HCT116 (cell line): Measurements from ENCODE around the gene HAT1. TPM values are rescaled to one million over a fixed set of nuclear protein-coding genes. Genes with fewer than 3 reads are reported as not detected.

ENCODE experiments used
- ATAC-seq: fragments of 200-7000 bp; cut with Tn5 transposase; 2 replicates; pipeline ENCODE4 v1.9.1; 2020; ENCODE audit warnings: mild to moderate bottlenecking, moderate library complexity
- BruUV-seq: library from RNA; stranded (reverse); fragments of 400-500 nt; replicated peaks from 2 replicates; lab custom pipeline; 2021; lab: Mats Ljungman, UMichigan
- CTCF ChIA-PET: fragments of 300-600 bp; sonication (Branson Sonifier 250); formaldehyde crosslinking; loops from one replicate; lab custom pipeline; 2021; ENCODE audit warnings: antibody characterized with exemption; lab: Charles Lee
- POLR2A ChIA-PET: fragments of 300-600, 350-600 bp; sonication (Branson Sonifier 250); formaldehyde crosslinking; loops from one replicate; lab custom pipeline; 2021; ENCODE audit warnings: antibody characterized with exemption; lab: Charles Lee
- RAD21 ChIA-PET, 2 experiments: fragments of 300-600 bp; sonication (Branson Sonifier 250); formaldehyde crosslinking; loops; one replicate each; lab custom pipeline; 2023; ENCODE audit warnings: low total read pairs in 2 of 2; ENCODE audit not compliant: uncharacterized antibody in 2 of 2, unreplicated experiment in 2 of 2, low non-redundant PET in 1 of 2; lab: Charles Lee
- DNase-seq: peaks from one replicate; pipeline ENCODE4 v3.0.0-alpha.2; 2010; ENCODE audit warnings: low read depth, low spot score
- H2AFZ ChIP-seq: fragments of 200-600 bp; shearing (Covaris generic), sonication (generic); 2 replicates; pipeline ENCODE4 v1.6.1; 2017; ENCODE audit warnings: low read depth, mixed run types, mixed read lengths, antibody characterized with exemption, low read length; ENCODE audit not compliant: poor library complexity, severe bottlenecking
- H3K27ac ChIP-seq: 2 replicates; pipeline ENCODE4 v1.5.1; 2012; ENCODE audit warnings: low read depth, low read length
- H3K27me3 ChIP-seq: fragments of 200-600 bp; sonication (generic); 2 replicates; pipeline ENCODE4 v1.6.1; 2016; ENCODE audit warnings: mixed run types, low read length, mixed read lengths; ENCODE audit not compliant: insufficient read depth
- H3K36me3 ChIP-seq, 2 experiments: fragments of 200-500 bp in 1 of 2; fragments of 200-600 bp in 1 of 2; sonication (Bioruptor generic) in 1 of 2; sonication (generic) in 1 of 2; 2 replicates each; pipeline versions ENCODE4 v1.5.1 to v1.6.1; 2014 to 2016; ENCODE audit warnings: low read length in 2 of 2, inconsistent platforms in 1 of 2, mixed read lengths in 1 of 2, mixed run types in 1 of 2; ENCODE audit not compliant: insufficient read depth in 2 of 2, control insufficient read depth in 1 of 2
- H3K4me1 ChIP-seq, 2 experiments: fragments of 200-600 bp in 1 of 2; sonication (generic) in 1 of 2; 2 replicates each; pipeline versions ENCODE4 v1.5.1 to v1.6.1; 2012 to 2017; ENCODE audit warnings: low read length in 2 of 2, inconsistent platforms in 1 of 2, mild to moderate bottlenecking in 1 of 2, mixed read lengths in 1 of 2, mixed run types in 1 of 2, moderate library complexity in 1 of 2; ENCODE audit not compliant: insufficient read depth in 2 of 2, control insufficient read depth in 1 of 2
- H3K4me2 ChIP-seq: fragments of 200-600 bp; sonication (generic); 2 replicates; pipeline ENCODE4 v1.6.1; 2017; ENCODE audit warnings: mixed run types, low read length, mixed read lengths
- H3K4me3 ChIP-seq, 2 experiments: fragments of 200-600 bp in 1 of 2; sonication (generic) in 1 of 2; replicated peaks in 1 of 2; 2 replicates each; pipeline ENCODE4 v1.5.1; 2011 to 2016; ENCODE audit warnings: low read length in 2 of 2, control low read depth in 1 of 2, low read depth in 1 of 2, mild to moderate bottlenecking in 1 of 2, mixed read lengths in 1 of 2, mixed run types in 1 of 2
- H3K79me2 ChIP-seq: fragments of 200-600 bp; sonication (generic); 2 replicates; pipeline ENCODE4 v1.6.1; 2017; ENCODE audit warnings: mild to moderate bottlenecking, mixed run types, low read length, moderate library complexity, mixed read lengths; ENCODE audit not compliant: insufficient read depth
- H3K9ac ChIP-seq: fragments of 200-600 bp; sonication (generic); 2 replicates; pipeline ENCODE4 v1.6.1; 2016; ENCODE audit warnings: low read length, mixed read lengths
- H3K9me2 ChIP-seq: fragments of 200-600 bp; sonication (generic), shearing (Covaris generic); 2 replicates; pipeline ENCODE4 v1.6.1; 2017; ENCODE audit warnings: mixed run types, mild to moderate bottlenecking, moderate library complexity; ENCODE audit not compliant: insufficient read depth
- H3K9me3 ChIP-seq, 2 experiments: fragments of 200-500 bp in 1 of 2; fragments of 200-600 bp in 1 of 2; sonication (Bioruptor generic) in 1 of 2; sonication (generic) in 1 of 2; 2 replicates each; pipeline ENCODE4 v1.6.1; 2014 to 2017; ENCODE audit warnings: low read length in 2 of 2, mixed read lengths in 2 of 2, inconsistent platforms in 1 of 2, low read depth in 1 of 2, mild to moderate bottlenecking in 1 of 2, mixed run types in 1 of 2, moderate library complexity in 1 of 2; ENCODE audit not compliant: control insufficient read depth in 1 of 2, insufficient read depth in 1 of 2
- H4K20me1 ChIP-seq: fragments of 200-600 bp; sonication (generic), shearing (Covaris generic); 2 replicates; pipeline ENCODE4 v1.6.1; 2017; ENCODE audit warnings: mixed run types, mild to moderate bottlenecking, moderate library complexity; ENCODE audit not compliant: insufficient read depth
- EGR1 ChIP-seq: IDR thresholded peaks from 2 replicates; pipeline ENCODE4 v1.6.1; 2012; ENCODE audit warnings: low read depth
- POLR2A ChIP-seq: IDR thresholded peaks from 2 replicates; pipeline ENCODE4 v1.7.0; 2011; ENCODE audit warnings: borderline replicate concordance; ENCODE audit not compliant: insufficient read depth, insufficient read length; ENCODE audit errors: extremely low read depth
- TCF7L2 ChIP-seq: IDR thresholded peaks from 2 replicates; pipeline ENCODE4 v1.7.0; 2011; ENCODE audit warnings: borderline replicate concordance, inconsistent platforms; ENCODE audit not compliant: insufficient read depth, insufficient read length; ENCODE audit errors: extremely low read depth
- YY1 ChIP-seq: IDR thresholded peaks from 2 replicates; pipeline ENCODE4 v1.6.1; 2011; ENCODE audit warnings: low read length, low read depth, moderate library complexity, mild to moderate bottlenecking; ENCODE audit not compliant: insufficient replicate concordance; ENCODE audit errors: extremely low read depth
- ZFX ChIP-seq: fragments of 450-650 bp; IDR thresholded peaks from 2 replicates; pipeline ENCODE4 v1.6.1; 2017
- ZNF274 ChIP-seq: fragments of 200-500 bp; sonication (Bioruptor generic); IDR thresholded peaks from 2 replicates; pipeline ENCODE4 v1.6.1; 2014; ENCODE audit warnings: mild to moderate bottlenecking, low read depth, low read length, inconsistent platforms
- intact Hi-C: fragments of 100-400 bp; cut with micrococcal nuclease; formaldehyde crosslinking; loops from 2 replicates; pipeline ENCODE4 v1.10.0; 2022
- total RNA-seq: library from RNA; stranded (reverse); gene quantifications from one replicate; pipeline ENCODE4 v1.2.1, GENCODE V29; 2021; ENCODE audit not compliant: unreplicated experiment
- TF ChIP-seq, protein P1 (sequence below): IDR thresholded peaks from 2 replicates; pipeline ENCODE4 v1.6.1; 2012
- TF ChIP-seq, protein P2 (sequence below): IDR thresholded peaks from 2 replicates; pipeline ENCODE4 v1.6.1; 2012
- TF ChIP-seq, protein P3 (sequence below): IDR thresholded peaks from 2 replicates; pipeline ENCODE4 v1.6.1; 2012; ENCODE audit warnings: low read depth

Gene HAT1
- total RNA-seq, 1 experiment from 2014 or later, result 72.6 TPM

DNA sequence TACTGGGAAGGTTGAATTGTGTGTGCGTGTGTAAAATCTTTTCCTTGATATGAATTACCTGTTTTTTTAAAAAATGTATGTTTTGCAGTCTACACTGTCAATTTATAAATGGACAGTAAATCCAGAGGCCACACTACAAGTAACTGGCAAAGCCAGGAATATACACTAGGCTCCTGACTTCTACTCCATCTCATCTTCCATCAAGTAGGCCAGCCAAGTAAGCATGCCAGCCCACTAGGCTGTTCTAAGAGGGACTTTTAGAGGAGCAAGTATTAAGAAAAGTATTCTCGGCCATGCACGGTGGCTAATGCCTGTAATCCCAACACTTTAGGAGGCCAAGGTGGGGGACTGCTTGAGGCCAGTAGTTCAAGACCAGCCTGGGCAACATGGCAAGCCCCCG lies 64.5 kb downstream of the HAT1 start:
- TF ChIP-seq, protein P1, sequence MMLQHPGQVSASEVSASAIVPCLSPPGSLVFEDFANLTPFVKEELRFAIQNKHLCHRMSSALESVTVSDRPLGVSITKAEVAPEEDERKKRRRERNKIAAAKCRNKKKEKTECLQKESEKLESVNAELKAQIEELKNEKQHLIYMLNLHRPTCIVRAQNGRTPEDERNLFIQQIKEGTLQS, result no peak
- TF ChIP-seq YY1 (no peak), ZFX (no peak)
- TF ChIP-seq, protein P2, sequence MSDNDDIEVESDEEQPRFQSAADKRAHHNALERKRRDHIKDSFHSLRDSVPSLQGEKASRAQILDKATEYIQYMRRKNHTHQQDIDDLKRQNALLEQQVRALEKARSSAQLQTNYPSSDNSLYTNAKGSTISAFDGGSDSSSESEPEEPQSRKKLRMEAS, result no peak
- H4K20me1 ChIP-seq, result no peaks in the 10 kb centered on the region
- ChIA-PET CTCF (no interaction called here), POLR2A (no interaction called here), RAD21 (no interaction called here)
- H3K4me3 ChIP-seq, result no peak overlapping the region
- no peak overlapping the region for H3K27ac ChIP-seq
- H3K4me1 ChIP-seq, result no peaks in the 10 kb centered on the region
- intact Hi-C loops, result no loop called here
- no peak overlapping the region for H3K9ac ChIP-seq
- no peak overlapping the region for H2AFZ ChIP-seq
- ATAC-seq (no peak), DNase-seq (no peak)
- no peaks in the 10 kb centered on the region for H3K79me2 ChIP-seq
- H3K9me2 ChIP-seq, result no peaks in the 10 kb centered on the region
- no peaks in the 10 kb centered on the region for H3K27me3 ChIP-seq
- H3K9me3 ChIP-seq, result no peaks in the 10 kb centered on the region
- H3K4me2 ChIP-seq, result no peak overlapping the region
- H3K36me3 ChIP-seq, result peaks cover 0 to 4% of the 10 kb centered on the region in 2 experiments; a peak in 3 of 4 replicates
- BruUV-seq, result no TSS peak

DNA sequence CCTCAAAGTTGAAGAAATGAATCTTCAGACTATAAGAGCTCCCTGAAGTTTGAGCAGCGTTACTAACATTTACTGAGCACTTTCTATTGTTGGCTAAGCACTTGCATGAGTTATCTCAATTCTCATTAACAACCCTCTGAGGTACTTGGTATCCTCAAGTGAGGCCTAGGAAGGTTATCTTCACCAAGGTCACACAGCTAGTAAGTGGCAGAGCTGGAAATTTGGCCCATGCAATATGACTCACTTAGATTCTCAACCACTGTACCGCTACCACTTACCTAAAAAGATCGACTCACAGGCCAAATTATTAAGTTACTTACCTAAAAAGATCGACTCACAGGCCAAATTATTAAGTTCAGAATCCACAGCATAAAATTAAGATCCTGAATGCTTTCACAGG lies 68.8 kb downstream of the HAT1 start:
- H3K4me2 ChIP-seq, result no peak overlapping the region
- H3K27me3 ChIP-seq, result no peaks in the 10 kb centered on the region
- ChIA-PET RAD21 (no interaction called here), CTCF (no interaction called here), POLR2A (no interaction called here)
- DNase-seq (no peak), ATAC-seq (no peak)
- H3K79me2 ChIP-seq, result no peaks in the 10 kb centered on the region
- H2AFZ ChIP-seq, result no peak overlapping the region
- no peaks in the 10 kb centered on the region for H3K36me3 ChIP-seq
- TF ChIP-seq, protein P2, result no peak
- TF ChIP-seq POLR2A (no peak), ZNF274 (no peak), TCF7L2 (no peak), EGR1 (no peak), YY1 (no peak)
- TF ChIP-seq, protein P1, result no peak
- TF ChIP-seq, protein P3, sequence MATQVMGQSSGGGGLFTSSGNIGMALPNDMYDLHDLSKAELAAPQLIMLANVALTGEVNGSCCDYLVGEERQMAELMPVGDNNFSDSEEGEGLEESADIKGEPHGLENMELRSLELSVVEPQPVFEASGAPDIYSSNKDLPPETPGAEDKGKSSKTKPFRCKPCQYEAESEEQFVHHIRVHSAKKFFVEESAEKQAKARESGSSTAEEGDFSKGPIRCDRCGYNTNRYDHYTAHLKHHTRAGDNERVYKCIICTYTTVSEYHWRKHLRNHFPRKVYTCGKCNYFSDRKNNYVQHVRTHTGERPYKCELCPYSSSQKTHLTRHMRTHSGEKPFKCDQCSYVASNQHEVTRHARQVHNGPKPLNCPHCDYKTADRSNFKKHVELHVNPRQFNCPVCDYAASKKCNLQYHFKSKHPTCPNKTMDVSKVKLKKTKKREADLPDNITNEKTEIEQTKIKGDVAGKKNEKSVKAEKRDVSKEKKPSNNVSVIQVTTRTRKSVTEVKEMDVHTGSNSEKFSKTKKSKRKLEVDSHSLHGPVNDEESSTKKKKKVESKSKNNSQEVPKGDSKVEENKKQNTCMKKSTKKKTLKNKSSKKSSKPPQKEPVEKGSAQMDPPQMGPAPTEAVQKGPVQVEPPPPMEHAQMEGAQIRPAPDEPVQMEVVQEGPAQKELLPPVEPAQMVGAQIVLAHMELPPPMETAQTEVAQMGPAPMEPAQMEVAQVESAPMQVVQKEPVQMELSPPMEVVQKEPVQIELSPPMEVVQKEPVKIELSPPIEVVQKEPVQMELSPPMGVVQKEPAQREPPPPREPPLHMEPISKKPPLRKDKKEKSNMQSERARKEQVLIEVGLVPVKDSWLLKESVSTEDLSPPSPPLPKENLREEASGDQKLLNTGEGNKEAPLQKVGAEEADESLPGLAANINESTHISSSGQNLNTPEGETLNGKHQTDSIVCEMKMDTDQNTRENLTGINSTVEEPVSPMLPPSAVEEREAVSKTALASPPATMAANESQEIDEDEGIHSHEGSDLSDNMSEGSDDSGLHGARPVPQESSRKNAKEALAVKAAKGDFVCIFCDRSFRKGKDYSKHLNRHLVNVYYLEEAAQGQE, result no peak
- H3K9me2 ChIP-seq, result no peaks in the 10 kb centered on the region
- H3K27ac ChIP-seq, result no peak overlapping the region
- no peaks in the 10 kb centered on the region for H4K20me1 ChIP-seq
- H3K9ac ChIP-seq, result no peak overlapping the region
- BruUV-seq, result no TSS peak
- no peak overlapping the region for H3K4me3 ChIP-seq
- H3K4me1 ChIP-seq, result no peaks in the 10 kb centered on the region
- H3K9me3 ChIP-seq, result no peaks in the 10 kb centered on the region
- intact Hi-C loops, result no loop called here
